Rectal smooth muscle tissue (tissue), 1 donor: ENCODE results near the gene CHERP.
"Not testable (repeated sequence)": the region's sequence is repeated elsewhere in the genome, so short reads cannot be mapped to it uniquely, and the experiment has no call there.

Experiments
- H3K27ac ChIP-seq: one replicate; pipeline ENCODE4 v1.7.0; 2013; ENCODE audit warnings: low read depth, low read length, inconsistent platforms
- H3K27me3 ChIP-seq: one replicate; pipeline ENCODE4 v1.7.0; 2013; ENCODE audit warnings: low read length; ENCODE audit not compliant: control insufficient read depth, insufficient read depth
- H3K36me3 ChIP-seq: one replicate; pipeline ENCODE4 v1.7.0; 2013; ENCODE audit warnings: low read length; ENCODE audit not compliant: control insufficient read depth, insufficient read depth
- H3K4me1 ChIP-seq: one replicate; pipeline ENCODE4 v1.7.0; 2013; ENCODE audit warnings: low read length; ENCODE audit not compliant: control insufficient read depth, insufficient read depth
- H3K4me3 ChIP-seq: one replicate; pipeline ENCODE4 v1.7.0; 2013; ENCODE audit warnings: low read length
- H3K9ac ChIP-seq: one replicate; pipeline ENCODE4 v1.7.0; 2013; ENCODE audit warnings: low read length

CHERP gene

GRCh38 chr19:16548956-16549355, 6.7 kb upstream of the CHERP start:
- H3K4me1 ChIP-seq, result no peaks in the 10 kb centered on the region
- peaks cover 12% of the 10 kb centered on the region for H3K36me3 ChIP-seq
- H3K9ac ChIP-seq, result no peak overlapping the region
- no peak overlapping the region for H3K27ac ChIP-seq
- no peaks in the 10 kb centered on the region for H3K27me3 ChIP-seq
- H3K4me3 ChIP-seq, result no peak overlapping the region

- H3K27ac ChIP-seq, result no peak overlapping the region
- H3K27me3 ChIP-seq, result no peaks in the 10 kb centered on the region
- peaks cover 5% of the 10 kb centered on the region for H3K36me3 ChIP-seq
- H3K4me1 ChIP-seq, result peaks cover 14% of the 10 kb centered on the region
- H3K4me3 ChIP-seq, result no peak overlapping the region
- no peak overlapping the region for H3K9ac ChIP-seq
These were observed 2.4 kb upstream of the CHERP start for GRCh38 chr19:16544473-16545231.

GRCh38 chr19:16543734-16544133, 1.5 kb upstream of the CHERP start:
- H3K36me3 ChIP-seq, H3K27ac ChIP-seq, H3K27me3 ChIP-seq, H3K9ac ChIP-seq: not testable (repeated sequence)
- Histone ChIP-seq H3K4me1 (peaks cover 14% of the 10 kb centered on the region), H3K4me3 (peak overlapping the region; percentile 71)

- Histone ChIP-seq H3K4me1 (peaks cover 14% of the 10 kb centered on the region), H3K27me3 (no peaks in the 10 kb centered on the region), H3K9ac (peak overlapping the region; percentile 88), H3K36me3 (peaks cover 6% of the 10 kb centered on the region), H3K27ac (peak overlapping the region; percentile 79), H3K4me3 (peak overlapping the region; percentile 71)
These were observed 754 bp upstream of the CHERP start for GRCh38 chr19:16542910-16543472.

GRCh38 chr19:16541526-16542044, 652 bp downstream of the CHERP start:
- Histone ChIP-seq H3K36me3 (peaks cover 11% of the 10 kb centered on the region), H3K4me1 (peaks cover 14% of the 10 kb centered on the region), H3K27ac (peak overlapping the region; percentile 86), H3K9ac (peak overlapping the region; percentile 7), H3K27me3 (no peaks in the 10 kb centered on the region), H3K4me3 (peak overlapping the region; percentile 71)

GRCh38 chr19:16540948-16541347, 1.3 kb downstream of the CHERP start:
- H3K36me3 ChIP-seq, result peaks cover 11% of the 10 kb centered on the region
- no peak overlapping the region for H3K27ac ChIP-seq
- H3K4me1 ChIP-seq, result peaks cover 14% of the 10 kb centered on the region
- no peak overlapping the region for H3K9ac ChIP-seq
- H3K27me3 ChIP-seq, result no peaks in the 10 kb centered on the region
- peak overlapping the region; percentile 71 for H3K4me3 ChIP-seq

GRCh38 chr19:16537111-16537510, 5.1 kb downstream of the CHERP start:
- H3K4me3 ChIP-seq, result no peak overlapping the region
- no peaks in the 10 kb centered on the region for H3K27me3 ChIP-seq
- no peak overlapping the region for H3K9ac ChIP-seq
- peaks cover 33% of the 10 kb centered on the region for H3K36me3 ChIP-seq
- no peak overlapping the region for H3K27ac ChIP-seq
- peaks cover 11% of the 10 kb centered on the region for H3K4me1 ChIP-seq

GRCh38 chr19:16536130-16536529, 6.1 kb downstream of the CHERP start:
- no peak overlapping the region for H3K27ac ChIP-seq
- no peak overlapping the region for H3K9ac ChIP-seq
- peaks cover 41% of the 10 kb centered on the region for H3K36me3 ChIP-seq
- H3K4me3 ChIP-seq, result no peak overlapping the region
- no peaks in the 10 kb centered on the region for H3K27me3 ChIP-seq
- peaks cover 6% of the 10 kb centered on the region for H3K4me1 ChIP-seq

GRCh38 chr19:16535381-16535780, 6.9 kb downstream of the CHERP start:
- Histone ChIP-seq H3K4me3 (no peak overlapping the region), H3K4me1 (no peaks in the 10 kb centered on the region), H3K27me3 (no peaks in the 10 kb centered on the region), H3K27ac (no peak overlapping the region), H3K36me3 (peaks cover 47% of the 10 kb centered on the region), H3K9ac (no peak overlapping the region)

GRCh38 chr19:16532440-16533234, 9.6 kb downstream of the CHERP start:
- no peaks in the 10 kb centered on the region for H3K4me1 ChIP-seq
- H3K36me3 ChIP-seq, result peaks cover 60% of the 10 kb centered on the region
- no peak overlapping the region for H3K27ac ChIP-seq
- H3K9ac ChIP-seq, result no peak overlapping the region
- no peaks in the 10 kb centered on the region for H3K27me3 ChIP-seq
- no peak overlapping the region for H3K4me3 ChIP-seq

- Histone ChIP-seq H3K27me3 (no peaks in the 10 kb centered on the region), H3K4me3 (no peak overlapping the region), H3K9ac (no peak overlapping the region), H3K27ac (no peak overlapping the region), H3K4me1 (no peaks in the 10 kb centered on the region), H3K36me3 (peaks cover 66% of the 10 kb centered on the region)
These were observed 10.9 kb downstream of the CHERP start for GRCh38 chr19:16531380-16531669.

- Histone ChIP-seq H3K27me3 (no peaks in the 10 kb centered on the region), H3K4me3 (no peak overlapping the region), H3K9ac (no peak overlapping the region), H3K27ac (no peak overlapping the region), H3K4me1 (no peaks in the 10 kb centered on the region), H3K36me3 (peaks cover 68% of the 10 kb centered on the region)
These were observed 11.5 kb downstream of the CHERP start for GRCh38 chr19:16530540-16531379.
